Stimulated activated naive CD8-positive, alpha-beta T cell treated with anti-CD3 and anti-CD28 coated beads, Interleukin-15, Interleukin-2, amounts not matched to agents 100 U/mL and 50 U/mL, for 24 hours (primary cell): ENCODE results near the gene SLMAP.
A peak's percentile ranks its signal among the peaks of the same experiment; 100 is the strongest.
"Not testable (repeated sequence)": the region's sequence is repeated elsewhere in the genome, so short reads cannot be mapped to it uniquely, and the experiment has no call there.

ENCODE experiments used
- ATAC-seq: fragments of 150-1000 bp; cut with Tn5 transposase; one replicate; pipeline ENCODE4 v1.10.0; 2021
- DNase-seq: peaks from one replicate; pipeline ENCODE4 v3.0.0; 2021

SLMAP gene

DNA sequence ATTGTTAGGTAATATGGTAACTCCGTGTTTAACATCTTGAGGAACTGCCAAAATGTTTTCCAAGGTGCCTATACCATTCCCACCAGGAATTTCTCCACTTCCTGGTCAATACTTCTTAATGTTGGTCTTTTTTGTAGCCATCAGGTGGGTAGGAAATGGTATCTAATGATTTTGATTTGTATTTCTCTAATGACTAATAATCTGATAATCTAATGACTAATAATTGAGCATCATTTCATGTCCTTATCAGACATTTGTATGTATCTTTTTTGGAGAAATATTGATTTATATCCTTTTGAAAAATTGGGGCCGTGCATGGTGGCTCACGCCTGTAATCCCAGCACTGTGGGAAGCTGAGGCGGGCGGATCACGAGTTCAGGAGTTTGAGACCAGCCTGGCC is 38.8 kb downstream of the SLMAP start:
- DNase-seq (no peak), ATAC-seq (no peak)

DNA sequence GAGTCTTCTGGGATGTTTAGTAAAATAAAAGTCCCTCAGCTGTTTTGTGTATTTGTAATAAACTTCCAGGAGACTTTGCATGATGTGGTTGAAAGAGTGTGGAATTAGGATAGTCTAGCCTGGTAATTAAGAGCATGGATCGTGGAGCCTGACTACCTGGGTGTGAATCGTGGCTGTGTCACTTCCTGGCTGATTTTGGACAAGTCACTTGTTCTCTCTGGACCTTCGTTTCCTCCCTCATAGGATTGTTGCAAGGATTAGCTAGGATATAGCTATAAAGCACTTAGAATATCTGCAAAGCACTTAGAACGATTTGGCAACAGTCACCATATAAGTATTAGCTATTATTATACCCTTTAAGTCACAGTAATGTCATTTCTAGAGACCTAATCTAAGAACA is 40.2 kb downstream of the SLMAP start:
- DNase-seq (no peak), ATAC-seq (no peak)

DNA sequence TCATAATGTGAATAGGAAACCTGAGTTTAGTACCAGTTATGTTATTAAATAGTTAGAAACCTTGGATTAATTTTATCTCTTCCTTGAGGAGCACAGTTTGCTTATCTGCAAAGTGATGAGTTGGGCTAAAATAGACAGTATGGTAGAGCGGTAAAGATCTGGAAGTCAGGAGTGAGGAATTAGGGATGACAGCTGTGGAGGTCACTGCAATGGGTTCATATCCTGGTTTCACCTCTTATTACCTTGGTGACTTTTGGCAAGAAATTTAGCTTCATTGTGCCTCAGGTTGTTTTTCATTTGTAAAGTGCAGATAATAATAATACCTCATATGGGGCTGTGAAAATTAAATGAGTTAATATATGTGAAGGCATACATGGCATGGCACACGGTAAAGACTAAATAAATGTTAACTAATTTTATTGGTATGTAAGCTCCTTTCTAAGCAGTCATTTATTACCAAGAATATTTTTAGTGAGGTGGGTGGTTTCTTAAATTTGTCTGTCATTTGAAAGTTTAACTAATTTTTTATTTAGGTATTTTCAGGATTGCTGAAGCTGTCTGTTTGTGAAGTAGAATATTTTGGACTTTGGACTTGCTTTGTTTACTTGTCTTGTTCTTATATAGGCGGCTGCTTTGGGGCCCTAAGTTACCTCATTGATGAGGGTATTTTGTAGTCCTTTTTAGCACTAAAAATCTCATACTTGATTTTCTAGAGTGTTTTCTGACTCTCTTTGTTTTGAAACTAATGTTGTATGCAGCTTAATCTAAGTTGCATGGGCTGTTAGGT is 41.8 kb downstream of the SLMAP start:
- ATAC-seq: no peak

DNA sequence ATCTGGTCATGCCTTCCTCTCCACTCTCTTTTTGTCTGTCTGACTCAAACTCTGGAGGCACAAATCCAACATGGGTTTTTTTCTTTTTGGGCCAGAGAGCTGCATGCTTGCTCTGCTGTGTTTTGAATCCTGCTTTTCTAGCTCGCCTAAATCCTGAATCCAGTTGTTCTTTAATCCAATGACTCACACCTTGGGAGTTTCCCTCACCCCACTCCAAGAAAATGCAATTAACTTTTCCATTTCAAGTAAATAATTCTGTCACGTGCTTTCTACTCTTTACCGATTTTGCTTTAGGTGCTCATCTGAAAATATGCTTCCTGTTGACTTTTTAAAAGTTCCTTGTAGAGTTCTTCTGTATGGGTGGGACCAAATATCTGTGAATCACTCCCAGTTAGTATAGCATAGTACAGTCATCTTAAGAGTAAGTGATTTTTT is 47.6 kb downstream of the SLMAP start:
- no peak for DNase-seq

More for the DNA sequence above, 41.8 kb downstream of the SLMAP start:
- DNase-seq: no peak

GRCh38 chr3:57805266-57805665 is 49.2 kb downstream of the SLMAP start:
- ATAC-seq (no peak), DNase-seq (no peak)

More for the DNA sequence above, 47.6 kb downstream of the SLMAP start:
- peak; percentile 76 for ATAC-seq

GRCh38 chr3:57805674-57806073 is 49.6 kb downstream of the SLMAP start:
- DNase-seq: no peak
- ATAC-seq: peak; percentile 83

GRCh38 chr3:57806195-57806594 is 50.1 kb downstream of the SLMAP start:
- ATAC-seq, DNase-seq: not testable (repeated sequence)

GRCh38 chr3:57808961-57809608 is 53.0 kb downstream of the SLMAP start:
- no peak for ATAC-seq
- no peak for DNase-seq

- ATAC-seq: no peak
- DNase-seq: no peak
These were observed 53.5 kb downstream of the SLMAP start for GRCh38 chr3:57809609-57809968.

- ATAC-seq (no peak), DNase-seq (no peak)
These were observed 53.9 kb downstream of the SLMAP start for GRCh38 chr3:57810048-57810447.

- no peak for DNase-seq
- ATAC-seq: no peak
These were observed 54.5 kb downstream of the SLMAP start for GRCh38 chr3:57810471-57811137.

DNA sequence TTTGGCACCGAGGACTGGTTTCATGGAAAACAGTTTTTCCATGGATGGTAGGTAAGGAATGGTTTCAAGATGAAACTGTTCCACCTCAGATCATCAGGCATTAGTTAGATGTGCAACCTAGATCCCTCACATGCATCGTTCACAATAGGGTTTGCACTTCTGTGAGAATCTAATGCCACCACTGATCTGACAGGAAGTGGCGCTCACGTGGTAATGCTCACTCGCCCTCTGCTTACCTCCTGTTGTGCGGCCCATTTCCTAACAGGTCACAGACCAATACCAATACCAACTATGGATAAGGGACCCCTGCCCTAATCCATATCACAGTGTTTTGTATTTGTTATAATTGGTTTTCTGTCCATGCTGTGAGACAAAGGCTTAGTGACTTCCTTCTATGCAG is 58.9 kb downstream of the SLMAP start:
- ATAC-seq: peak; percentile 49
- peak; percentile 29 for DNase-seq

GRCh38 chr3:57816471-57817095 is 60.5 kb downstream of the SLMAP start:
- DNase-seq (no peak), ATAC-seq (no peak)

- ATAC-seq: no peak
- no peak for DNase-seq
These were observed 62.7 kb downstream of the SLMAP start for GRCh38 chr3:57818772-57819171.

GRCh38 chr3:57820479-57820878 is 64.4 kb downstream of the SLMAP start:
- ATAC-seq (no peak), DNase-seq (no peak)

GRCh38 chr3:57821765-57822164 is 65.7 kb downstream of the SLMAP start:
- ATAC-seq (no peak), DNase-seq (no peak)

GRCh38 chr3:57822686-57823085 is 66.6 kb downstream of the SLMAP start:
- no peak for ATAC-seq
- DNase-seq: no peak

DNA sequence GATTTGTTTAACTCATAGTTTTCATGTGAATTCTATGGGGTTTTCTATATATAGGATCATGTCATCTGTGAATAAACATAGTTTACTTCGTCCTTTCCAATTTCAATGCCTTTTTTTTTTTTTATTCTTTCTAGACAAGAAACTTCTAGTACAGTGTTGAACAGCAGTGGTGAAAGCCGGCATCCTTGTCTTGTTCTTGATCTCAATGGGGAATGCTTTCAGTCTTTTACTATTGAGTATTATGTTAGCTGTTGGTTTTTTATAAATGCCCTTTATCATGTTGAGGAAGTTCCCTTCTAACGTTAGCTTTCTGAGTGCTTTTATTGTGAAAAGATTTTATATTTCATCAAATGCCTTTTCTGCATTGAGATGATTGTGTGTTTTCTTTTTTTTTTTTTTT is 69.0 kb downstream of the SLMAP start:
- no peak for DNase-seq
- no peak for ATAC-seq

- DNase-seq: no peak
- ATAC-seq: no peak
These were observed 70.3 kb downstream of the SLMAP start for GRCh38 chr3:57826245-57826951.

- ATAC-seq (no peak), DNase-seq (no peak)
These were observed 71.0 kb downstream of the SLMAP start for GRCh38 chr3:57826952-57827723.

DNA sequence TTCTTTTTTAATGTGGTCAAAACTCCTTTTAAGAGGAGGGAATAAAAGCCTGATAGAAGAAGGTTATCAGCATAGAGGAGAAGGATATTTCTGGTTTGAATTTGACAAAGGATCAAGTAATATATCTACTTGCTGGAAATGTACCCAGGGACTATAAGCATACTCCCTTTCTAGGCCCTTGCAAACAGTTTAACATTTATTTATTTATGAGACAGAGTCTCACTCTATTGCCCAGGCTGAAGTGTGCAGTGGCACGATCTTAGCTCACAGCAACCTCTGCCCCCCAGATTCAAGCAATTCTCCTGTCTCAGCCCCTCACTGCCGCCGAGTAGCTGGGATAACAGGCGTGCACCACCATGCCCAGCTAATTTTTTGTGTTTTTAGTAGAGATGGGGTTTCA is 71.6 kb downstream of the SLMAP start:
- ATAC-seq (no peak), DNase-seq (no peak)
